ENCODE data around the gene ADGRG3. TPM values are rescaled to one million over a fixed set of nuclear protein-coding genes. Genes with fewer than 3 reads are reported as not detected.

The ADGRG3 gene
- total and polyA plus RNA-seq, 10 of the 15 experiments (the other 5 are each of a cell fraction or from before 2014, with no cell fraction given), result 0.10 to 0.11 (median 0.10) TPM; not detected in 7

DNA sequence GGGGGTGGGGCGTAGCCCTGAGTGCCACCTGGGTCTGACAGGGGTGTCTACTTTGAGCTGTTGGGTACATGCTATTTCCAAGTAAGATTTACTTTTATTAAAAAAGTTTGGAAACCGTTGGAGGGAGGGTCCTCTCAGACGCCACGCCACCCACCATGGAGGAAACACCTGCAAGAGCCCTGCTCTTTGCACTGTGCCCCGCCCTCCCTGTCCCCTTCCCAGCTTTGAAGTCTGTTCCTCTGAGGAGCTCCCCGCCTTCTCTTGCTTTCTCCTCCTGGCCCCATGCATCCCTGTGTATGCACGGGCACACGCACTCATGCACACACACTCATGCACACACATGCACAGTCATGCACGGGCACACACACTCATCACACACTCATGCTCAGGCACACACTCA is 24.2 kb upstream of the ADGRG3 start:
- no peak overlapping the region for H3K4me2 ChIP-seq (ENCODE audit: control insufficient read depth, insufficient read depth)
- peaks cover 0 to 3% of the 10 kb centered on the region in 2 experiments; a peak in 2 of 4 replicates for H3K27me3 ChIP-seq (replicated peaks in 1 of 2; ENCODE audit: control insufficient read depth in 2 of 2, insufficient read depth in 2 of 2, low read length in 1 of 2)
- DNase-seq (ENCODE audit: low read depth, low spot score) (no peak), FAIRE-seq (no peak), ATAC-seq (no peak)
- H3K4me1 ChIP-seq (ENCODE audit: control insufficient read depth, insufficient read depth, low read length), result peaks cover 19% of the 10 kb centered on the region
- H3K27ac ChIP-seq (ENCODE audit: control insufficient read depth, insufficient read depth), result no peak overlapping the region
- ChIA-PET POLR2A (interaction anchor here (0.6 kb wide), 1 partner anchor 174 kb away, joined by 4 read pairs; no protein-coding TSS in a partner anchor), CTCF (interaction anchor here (1.1 to 1.4 kb wide), 2 partner anchors 43 to 62 kb away, joined by 4 to 9 read pairs; no protein-coding TSS in a partner anchor), SMC1A (ENCODE audit: uncharacterized antibody, unreplicated experiment) (interaction anchor here (1.0 kb wide), 1 partner anchor 68 kb away, joined by 3 read pairs; no protein-coding TSS in a partner anchor), RAD21 (ENCODE audit: unreplicated experiment) (interaction anchor here (0.8 to 1.0 kb wide), 3 partner anchors 33 to 68 kb away, joined by 3 to 5 read pairs (median 5); no protein-coding TSS in a partner anchor)
- in situ Hi-C loops (cut with MboI), result loop anchor here (5.0 kb wide), 1 partner anchor 42 kb away; no protein-coding TSS in a partner anchor
- no peaks in the 10 kb centered on the region for H4K20me1 ChIP-seq (ENCODE audit: control insufficient read depth, insufficient read depth)
- H3K9me3 ChIP-seq (replicated peaks; ENCODE audit: control insufficient read depth, insufficient read depth, low read length), result no peaks in the 10 kb centered on the region
- no peak overlapping the region for H3K4me3 ChIP-seq
- no peaks in the 10 kb centered on the region for H3K79me2 ChIP-seq (ENCODE audit: control insufficient read depth, insufficient read depth, low read length)
- H3K9ac ChIP-seq (ENCODE audit: control insufficient read depth, insufficient read depth, low read length), result no peak overlapping the region
- H3K36me3 ChIP-seq (ENCODE audit: control insufficient read depth in 2 of 2, insufficient read depth in 2 of 2, low read length in 1 of 2), result no peaks in the 10 kb centered on the region
- intact Hi-C loops (cut with micrococcal nuclease; ENCODE audit: unreplicated experiment), result no loop called here
- WGBS (ENCODE audit: insufficient coverage, insufficient replicate concordance, low lambda C conversion rate, missing lambda C conversion rate), result 37% methylated on average over 8 of the region's 9 CpGs
- BruUV-seq (replicated peaks), result no TSS peak
- no peak overlapping the region for H2AFZ ChIP-seq (ENCODE audit: control insufficient read depth, low read depth, low read length)
- TF ChIP-seq JUND (IDR thresholded peaks at IDR 0.05; ENCODE audit: low read depth, low read length) (no peak), CEBPB (IDR thresholded peaks at IDR 0.05; ENCODE audit: borderline replicate concordance in 1 of 2, low read depth in 2 of 2, low read length in 2 of 2) (no peak), TAF1 (IDR thresholded peaks at IDR 0.05; ENCODE audit: borderline replicate concordance, low read depth, low read length) (no peak), HDGF (IDR thresholded peaks at IDR 0.05) (no peak), MXI1 (IDR thresholded peaks at IDR 0.05; ENCODE audit: low read depth, low read length) (no peak), SIN3A (IDR thresholded peaks at IDR 0.05; ENCODE audit: low read depth, low read length) (no peak), RAD51 (IDR thresholded peaks at IDR 0.05) (no peak)
- TF ChIP-seq, protein P1, sequence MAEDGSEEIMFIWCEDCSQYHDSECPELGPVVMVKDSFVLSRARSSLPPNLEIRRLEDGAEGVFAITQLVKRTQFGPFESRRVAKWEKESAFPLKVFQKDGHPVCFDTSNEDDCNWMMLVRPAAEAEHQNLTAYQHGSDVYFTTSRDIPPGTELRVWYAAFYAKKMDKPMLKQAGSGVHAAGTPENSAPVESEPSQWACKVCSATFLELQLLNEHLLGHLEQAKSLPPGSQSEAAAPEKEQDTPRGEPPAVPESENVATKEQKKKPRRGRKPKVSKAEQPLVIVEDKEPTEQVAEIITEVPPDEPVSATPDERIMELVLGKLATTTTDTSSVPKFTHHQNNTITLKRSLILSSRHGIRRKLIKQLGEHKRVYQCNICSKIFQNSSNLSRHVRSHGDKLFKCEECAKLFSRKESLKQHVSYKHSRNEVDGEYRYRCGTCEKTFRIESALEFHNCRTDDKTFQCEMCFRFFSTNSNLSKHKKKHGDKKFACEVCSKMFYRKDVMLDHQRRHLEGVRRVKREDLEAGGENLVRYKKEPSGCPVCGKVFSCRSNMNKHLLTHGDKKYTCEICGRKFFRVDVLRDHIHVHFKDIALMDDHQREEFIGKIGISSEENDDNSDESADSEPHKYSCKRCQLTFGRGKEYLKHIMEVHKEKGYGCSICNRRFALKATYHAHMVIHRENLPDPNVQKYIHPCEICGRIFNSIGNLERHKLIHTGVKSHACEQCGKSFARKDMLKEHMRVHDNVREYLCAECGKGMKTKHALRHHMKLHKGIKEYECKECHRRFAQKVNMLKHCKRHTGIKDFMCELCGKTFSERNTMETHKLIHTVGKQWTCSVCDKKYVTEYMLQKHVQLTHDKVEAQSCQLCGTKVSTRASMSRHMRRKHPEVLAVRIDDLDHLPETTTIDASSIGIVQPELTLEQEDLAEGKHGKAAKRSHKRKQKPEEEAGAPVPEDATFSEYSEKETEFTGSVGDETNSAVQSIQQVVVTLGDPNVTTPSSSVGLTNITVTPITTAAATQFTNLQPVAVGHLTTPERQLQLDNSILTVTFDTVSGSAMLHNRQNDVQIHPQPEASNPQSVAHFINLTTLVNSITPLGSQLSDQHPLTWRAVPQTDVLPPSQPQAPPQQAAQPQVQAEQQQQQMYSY (CRISPR knock-in tag; IDR thresholded peaks at IDR 0.05), result no peak
- TF ChIP-seq, protein P2, sequence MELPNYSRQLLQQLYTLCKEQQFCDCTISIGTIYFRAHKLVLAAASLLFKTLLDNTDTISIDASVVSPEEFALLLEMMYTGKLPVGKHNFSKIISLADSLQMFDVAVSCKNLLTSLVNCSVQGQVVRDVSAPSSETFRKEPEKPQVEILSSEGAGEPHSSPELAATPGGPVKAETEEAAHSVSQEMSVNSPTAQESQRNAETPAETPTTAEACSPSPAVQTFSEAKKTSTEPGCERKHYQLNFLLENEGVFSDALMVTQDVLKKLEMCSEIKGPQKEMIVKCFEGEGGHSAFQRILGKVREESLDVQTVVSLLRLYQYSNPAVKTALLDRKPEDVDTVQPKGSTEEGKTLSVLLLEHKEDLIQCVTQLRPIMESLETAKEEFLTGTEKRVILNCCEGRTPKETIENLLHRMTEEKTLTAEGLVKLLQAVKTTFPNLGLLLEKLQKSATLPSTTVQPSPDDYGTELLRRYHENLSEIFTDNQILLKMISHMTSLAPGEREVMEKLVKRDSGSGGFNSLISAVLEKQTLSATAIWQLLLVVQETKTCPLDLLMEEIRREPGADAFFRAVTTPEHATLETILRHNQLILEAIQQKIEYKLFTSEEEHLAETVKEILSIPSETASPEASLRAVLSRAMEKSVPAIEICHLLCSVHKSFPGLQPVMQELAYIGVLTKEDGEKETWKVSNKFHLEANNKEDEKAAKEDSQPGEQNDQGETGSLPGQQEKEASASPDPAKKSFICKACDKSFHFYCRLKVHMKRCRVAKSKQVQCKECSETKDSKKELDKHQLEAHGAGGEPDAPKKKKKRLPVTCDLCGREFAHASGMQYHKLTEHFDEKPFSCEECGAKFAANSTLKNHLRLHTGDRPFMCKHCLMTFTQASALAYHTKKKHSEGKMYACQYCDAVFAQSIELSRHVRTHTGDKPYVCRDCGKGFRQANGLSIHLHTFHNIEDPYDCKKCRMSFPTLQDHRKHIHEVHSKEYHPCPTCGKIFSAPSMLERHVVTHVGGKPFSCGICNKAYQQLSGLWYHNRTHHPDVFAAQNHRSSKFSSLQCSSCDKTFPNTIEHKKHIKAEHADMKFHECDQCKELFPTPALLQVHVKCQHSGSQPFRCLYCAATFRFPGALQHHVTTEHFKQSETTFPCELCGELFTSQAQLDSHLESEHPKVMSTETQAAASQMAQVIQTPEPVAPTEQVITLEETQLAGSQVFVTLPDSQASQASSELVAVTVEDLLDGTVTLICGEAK (IDR thresholded peaks at IDR 0.05; ENCODE audit: borderline replicate concordance), result no peak
- TF ChIP-seq, protein P3, sequence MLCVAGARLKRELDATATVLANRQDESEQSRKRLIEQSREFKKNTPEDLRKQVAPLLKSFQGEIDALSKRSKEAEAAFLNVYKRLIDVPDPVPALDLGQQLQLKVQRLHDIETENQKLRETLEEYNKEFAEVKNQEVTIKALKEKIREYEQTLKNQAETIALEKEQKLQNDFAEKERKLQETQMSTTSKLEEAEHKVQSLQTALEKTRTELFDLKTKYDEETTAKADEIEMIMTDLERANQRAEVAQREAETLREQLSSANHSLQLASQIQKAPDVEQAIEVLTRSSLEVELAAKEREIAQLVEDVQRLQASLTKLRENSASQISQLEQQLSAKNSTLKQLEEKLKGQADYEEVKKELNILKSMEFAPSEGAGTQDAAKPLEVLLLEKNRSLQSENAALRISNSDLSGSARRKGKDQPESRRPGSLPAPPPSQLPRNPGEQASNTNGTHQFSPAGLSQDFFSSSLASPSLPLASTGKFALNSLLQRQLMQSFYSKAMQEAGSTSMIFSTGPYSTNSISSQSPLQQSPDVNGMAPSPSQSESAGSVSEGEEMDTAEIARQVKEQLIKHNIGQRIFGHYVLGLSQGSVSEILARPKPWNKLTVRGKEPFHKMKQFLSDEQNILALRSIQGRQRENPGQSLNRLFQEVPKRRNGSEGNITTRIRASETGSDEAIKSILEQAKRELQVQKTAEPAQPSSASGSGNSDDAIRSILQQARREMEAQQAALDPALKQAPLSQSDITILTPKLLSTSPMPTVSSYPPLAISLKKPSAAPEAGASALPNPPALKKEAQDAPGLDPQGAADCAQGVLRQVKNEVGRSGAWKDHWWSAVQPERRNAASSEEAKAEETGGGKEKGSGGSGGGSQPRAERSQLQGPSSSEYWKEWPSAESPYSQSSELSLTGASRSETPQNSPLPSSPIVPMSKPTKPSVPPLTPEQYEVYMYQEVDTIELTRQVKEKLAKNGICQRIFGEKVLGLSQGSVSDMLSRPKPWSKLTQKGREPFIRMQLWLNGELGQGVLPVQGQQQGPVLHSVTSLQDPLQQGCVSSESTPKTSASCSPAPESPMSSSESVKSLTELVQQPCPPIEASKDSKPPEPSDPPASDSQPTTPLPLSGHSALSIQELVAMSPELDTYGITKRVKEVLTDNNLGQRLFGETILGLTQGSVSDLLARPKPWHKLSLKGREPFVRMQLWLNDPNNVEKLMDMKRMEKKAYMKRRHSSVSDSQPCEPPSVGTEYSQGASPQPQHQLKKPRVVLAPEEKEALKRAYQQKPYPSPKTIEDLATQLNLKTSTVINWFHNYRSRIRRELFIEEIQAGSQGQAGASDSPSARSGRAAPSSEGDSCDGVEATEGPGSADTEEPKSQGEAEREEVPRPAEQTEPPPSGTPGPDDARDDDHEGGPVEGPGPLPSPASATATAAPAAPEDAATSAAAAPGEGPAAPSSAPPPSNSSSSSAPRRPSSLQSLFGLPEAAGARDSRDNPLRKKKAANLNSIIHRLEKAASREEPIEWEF (IDR thresholded peaks at IDR 0.05; ENCODE audit: insufficient replicate concordance, low read depth, low read length), result no peak
